IMR-90 (cell line): ENCODE results near the gene TFAP2B. TPM values are rescaled to one million over a fixed set of nuclear protein-coding genes. Genes with fewer than 3 reads are reported as not detected.

Experiments
- ATAC-seq: fragments of 200-7000 bp; cut with Tn5 transposase; 2 replicates; pipeline ENCODE4 v1.9.1; 2020; ENCODE audit warnings: low read depth, mild to moderate bottlenecking, moderate library complexity
- BruUV-seq: library from RNA; stranded (reverse); fragments of 400-500 nt; replicated peaks from 2 replicates; lab custom pipeline; 2021; lab: Mats Ljungman, UMichigan
- CTCF ChIA-PET: fragments of 300-600 bp; formaldehyde crosslinking; extraction: SDS; loops from one replicate; lab custom pipeline; 2021; ENCODE audit warnings: antibody characterized with exemption; lab: Yijun Ruan, JAX
- POLR2A ChIA-PET: fragments of 300-600 bp; sonication (Branson Sonifier 250); formaldehyde crosslinking; loops from one replicate; lab custom pipeline; 2022; ENCODE audit warnings: antibody characterized with exemption; ENCODE audit not compliant: unreplicated experiment; lab: Charles Lee
- DNase-seq: peaks from one replicate; pipeline ENCODE4 v3.0.0; 2013
- H2AFZ ChIP-seq: replicated peaks from 2 replicates; pipeline ENCODE3; 2013; ENCODE audit warnings: low read length, mild to moderate bottlenecking; ENCODE audit not compliant: poor library complexity
- H2AK5ac ChIP-seq: 2 replicates; pipeline ENCODE4 v1.6.1; 2013; ENCODE audit warnings: low read depth, low read length, inconsistent platforms
- H2AK9ac ChIP-seq: replicated peaks from 2 replicates; pipeline ENCODE3; 2013; ENCODE audit warnings: mild to moderate bottlenecking, low read depth, low read length, moderate library complexity; ENCODE audit not compliant: poor library complexity
- H2BK120ac ChIP-seq: 2 replicates; pipeline ENCODE4 v1.6.1; 2013; ENCODE audit warnings: low read depth, low read length, inconsistent platforms
- H2BK15ac ChIP-seq: 3 replicates; pipeline ENCODE4 v1.6.1; 2013; ENCODE audit warnings: low read depth, low read length, inconsistent platforms
- H2BK20ac ChIP-seq: 2 replicates; pipeline ENCODE4 v1.6.1; 2013; ENCODE audit warnings: low read depth, mild to moderate bottlenecking, inconsistent platforms, low read length, moderate library complexity
- H2BK5ac ChIP-seq: 2 replicates; pipeline ENCODE4 v1.6.1; 2013; ENCODE audit warnings: mild to moderate bottlenecking, low read depth, low read length, inconsistent platforms; ENCODE audit not compliant: poor library complexity, severe bottlenecking
- H3K14ac ChIP-seq: replicated peaks from 2 replicates; pipeline ENCODE4 v1.6.1; 2013; ENCODE audit warnings: low read depth, low read length, inconsistent platforms
- H3K18ac ChIP-seq: 2 replicates; pipeline ENCODE4 v1.6.1; 2013; ENCODE audit warnings: low read depth, low read length, control low read depth
- H3K23ac ChIP-seq: 2 replicates; pipeline ENCODE4 v1.6.1; 2013; ENCODE audit warnings: low read depth, low read length, inconsistent platforms
- H3K27ac ChIP-seq: 2 replicates; pipeline ENCODE4 v1.5.1; 2013; ENCODE audit warnings: mild to moderate bottlenecking, control low read depth, low read length; ENCODE audit not compliant: insufficient read depth
- H3K27me3 ChIP-seq: 2 replicates; pipeline ENCODE4 v1.6.1; 2013; ENCODE audit warnings: low read length; ENCODE audit not compliant: control insufficient read depth, insufficient read depth
- H3K36me3 ChIP-seq: 2 replicates; pipeline ENCODE4 v1.6.1; 2013; ENCODE audit warnings: low read length, mixed read lengths; ENCODE audit not compliant: control insufficient read depth, insufficient read depth
- H3K4ac ChIP-seq: 2 replicates; pipeline ENCODE4 v1.6.1; 2013; ENCODE audit warnings: low read depth, low read length, inconsistent platforms
- H3K4me1 ChIP-seq: 2 replicates; pipeline ENCODE4 v1.6.1; 2013; ENCODE audit warnings: low read length, mixed read lengths; ENCODE audit not compliant: control insufficient read depth, insufficient read depth
- H3K4me2 ChIP-seq: 2 replicates; pipeline ENCODE4 v1.6.1; 2013; ENCODE audit warnings: low read depth, mild to moderate bottlenecking, control low read depth, low read length, moderate library complexity
- H3K4me3 ChIP-seq: 2 replicates; pipeline ENCODE4 v1.5.1; 2013; ENCODE audit warnings: low read depth, mild to moderate bottlenecking, control low read depth, low read length, moderate library complexity; ENCODE audit not compliant: insufficient read depth
- H3K56ac ChIP-seq: 2 replicates; pipeline ENCODE4 v1.6.1; 2013; ENCODE audit warnings: low read length, inconsistent platforms; ENCODE audit not compliant: insufficient read depth; ENCODE audit errors: extremely low read depth
- H3K79me1 ChIP-seq, 2 experiments: 2 replicates each; pipeline ENCODE4 v1.6.1; 2013; ENCODE audit warnings: low read length in 2 of 2, inconsistent platforms in 1 of 2, low read depth in 1 of 2
- H3K9ac ChIP-seq: 2 replicates; pipeline ENCODE4 v1.6.1; 2013; ENCODE audit warnings: low read depth, low read length, control low read depth
- H3K9me1 ChIP-seq: 2 replicates; pipeline ENCODE4 v1.6.1; 2013; ENCODE audit warnings: low read length, inconsistent platforms; ENCODE audit not compliant: insufficient read depth
- H3K9me3 ChIP-seq: 2 replicates; pipeline ENCODE4 v1.6.1; 2013; ENCODE audit warnings: low read length; ENCODE audit not compliant: control insufficient read depth, insufficient read depth
- H4K20me1 ChIP-seq: 2 replicates; pipeline ENCODE4 v1.6.1; 2013; ENCODE audit warnings: low read length, inconsistent platforms; ENCODE audit not compliant: insufficient read depth
- H4K5ac ChIP-seq: 2 replicates; pipeline ENCODE4 v1.6.1; 2013; ENCODE audit warnings: mild to moderate bottlenecking, low read depth, low read length, control low read depth
- H4K8ac ChIP-seq, 2 experiments: 2 replicates each; pipeline ENCODE4 v1.6.1; 2013; ENCODE audit warnings: low read depth in 2 of 2, low read length in 2 of 2, control low read depth in 1 of 2, inconsistent platforms in 1 of 2
- H4K91ac ChIP-seq: 2 replicates; pipeline ENCODE4 v1.6.1; 2013; ENCODE audit warnings: low read depth, low read length, inconsistent platforms; ENCODE audit not compliant: insufficient read depth
- BHLHE40 ChIP-seq: fragments of 150-350 bp; IDR thresholded peaks from 2 replicates; pipeline ENCODE4 v1.6.1; 2016; ENCODE audit warnings: mild to moderate bottlenecking, low read depth, low read length
- CHD1 ChIP-seq: IDR thresholded peaks from 2 replicates; pipeline ENCODE4 v1.6.1; 2012; ENCODE audit warnings: low read depth, low read length, improper control_type of control experiment
- CTCF ChIP-seq: conservative IDR thresholded peaks from 2 replicates; pipeline ENCODE4 v1.5.1; 2012; ENCODE audit warnings: mild to moderate bottlenecking, low read depth, low read length, improper control_type of control experiment
- MAZ ChIP-seq: IDR thresholded peaks from 2 replicates; pipeline ENCODE4 v1.6.1; 2012; ENCODE audit warnings: low read depth, mild to moderate bottlenecking, low read length, improper control_type of control experiment, moderate library complexity, borderline replicate concordance
- RCOR1 ChIP-seq: IDR thresholded peaks from 2 replicates; pipeline ENCODE4 v1.6.1; 2012; ENCODE audit warnings: mild to moderate bottlenecking, low read length, improper control_type of control experiment; ENCODE audit not compliant: insufficient replicate concordance
- WGBS, 2 experiments: methylation state at CpG; one replicate each; pipeline versions ENCODE4 v1.1.5 to v1.1.7; 2013; ENCODE audit warnings: missing lambda C conversion rate in 2 of 2; ENCODE audit not compliant: insufficient read length in 1 of 2; ENCODE audit errors: extremely low coverage in 2 of 2; 5-methylcytosine and 5-hydroxymethylcytosine counted together
- dilution Hi-C: fragments of 300-500 bp; cut with HindIII; formaldehyde crosslinking; loops from one replicate; pipeline ENCODE4 v1.14.3; 2018; ENCODE audit warnings: low sequenced_read_pairs; ENCODE audit not compliant: unreplicated experiment
- in situ Hi-C: fragments of 300-500 bp; cut with MboI; formaldehyde crosslinking; loops from 3 replicates; pipeline ENCODE4 v1.14.3; 2019; ENCODE audit warnings: low sequenced_read_pairs, inconsistent platforms, mixed read lengths
- intact Hi-C: fragments of 100-400 bp; cut with micrococcal nuclease; formaldehyde crosslinking; loops from 2 replicates; pipeline ENCODE4 v1.10.0; 2022
- polyA plus RNA-seq, 3 experiments: library from polyadenylated mRNA; depleted of rRNA; stranded (reverse); fragments of >200 nt; gene quantifications; 2 replicates each; pipeline ENCODE4 v1.2.3, GENCODE V29; 2012; ENCODE audit warnings: low replicate concordance in 1 of 3
- total RNA-seq: library from RNA; depleted of rRNA; stranded (reverse); fragments of >200 nt; gene quantifications from 2 replicates; pipeline ENCODE4 v1.2.3, GENCODE V29; 2012

The TFAP2B gene
- total and polyA plus RNA-seq, 2 of the 4 experiments (the other 2 are of a cell fraction): not detected

DNA sequence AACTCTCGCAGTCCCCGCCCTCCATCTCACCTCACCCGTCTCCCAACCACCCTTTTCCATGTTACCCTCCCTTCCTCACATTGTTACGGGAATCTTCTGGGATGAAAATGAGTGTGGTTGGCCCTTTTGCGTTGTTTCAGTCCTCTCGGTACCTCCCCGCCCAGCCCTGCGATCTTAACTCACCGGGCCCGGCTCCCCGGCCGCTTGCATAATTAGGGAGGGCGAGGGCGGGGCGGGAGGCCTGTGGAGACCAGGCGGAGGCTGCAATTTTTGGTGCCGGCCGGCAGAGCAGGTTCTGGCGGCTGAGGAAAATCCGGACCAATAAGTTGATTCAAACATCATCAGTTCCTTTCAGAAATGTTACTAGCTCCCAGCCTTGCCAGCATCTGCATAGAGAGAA, 25.2 kb downstream of the TFAP2B start:
- ChIA-PET CTCF (interaction anchor here (0.6 kb wide), 1 partner anchor 17 kb away, joined by 4 read pairs; no protein-coding TSS in a partner anchor), POLR2A (no interaction called here)
- H2AK5ac ChIP-seq: no peak overlapping the region
- H4K5ac ChIP-seq: no peak overlapping the region
- H4K8ac ChIP-seq: no peak overlapping the region
- DNase-seq: no peak
- peaks cover 34% of the 10 kb centered on the region for H3K27me3 ChIP-seq
- no peak overlapping the region for H2AFZ ChIP-seq
- no peak overlapping the region for H3K27ac ChIP-seq
- H3K4me2 ChIP-seq: no peak overlapping the region
- TF ChIP-seq MAZ (no peak), RCOR1 (no peak), BHLHE40 (no peak), CHD1 (no peak), CTCF (no peak)
- H3K4me1 ChIP-seq: no peaks in the 10 kb centered on the region
- no peak overlapping the region for H3K14ac ChIP-seq
- in situ Hi-C loops (no loop called here), intact Hi-C loops (no loop called here), dilution Hi-C loops (no loop called here)
- H3K9me1 ChIP-seq: no peaks in the 10 kb centered on the region
- H3K36me3 ChIP-seq: no peaks in the 10 kb centered on the region
- ATAC-seq: no peak
- H2BK5ac ChIP-seq: no peak overlapping the region
- no peak overlapping the region for H3K9ac ChIP-seq
- H3K9me3 ChIP-seq: no peaks in the 10 kb centered on the region
- H2AK9ac ChIP-seq: no peak overlapping the region
- H3K18ac ChIP-seq: no peak overlapping the region
- no peak overlapping the region for H2BK20ac ChIP-seq
- no peak overlapping the region for H2BK15ac ChIP-seq
- no peak overlapping the region for H3K4ac ChIP-seq
- no peaks in the 10 kb centered on the region for H3K79me1 ChIP-seq
- no peak overlapping the region for H4K91ac ChIP-seq
- no peak overlapping the region for H2BK120ac ChIP-seq
- H3K23ac ChIP-seq: no peak overlapping the region
- H3K4me3 ChIP-seq: no peak overlapping the region
- no TSS peak for BruUV-seq
- 0% methylated on average over 5 of the region's 20 CpGs; no CpG with 5 or more reads in 1 of the 2 experiments for WGBS, 2 experiments
- H3K56ac ChIP-seq: no peak overlapping the region
- H4K20me1 ChIP-seq: no peaks in the 10 kb centered on the region
